LHCN-M2 (cell line): ENCODE data around the gene BABAM2. TPM values are rescaled to one million over a fixed set of nuclear protein-coding genes. Genes with fewer than 3 reads are reported as not detected.
A peak's percentile ranks its signal among the peaks of the same experiment; 100 is the strongest.

Source experiments
- DNase-seq: peaks from one replicate; pipeline ENCODE4 v3.0.0-alpha.2; 2012; ENCODE audit warnings: low read depth
- total RNA-seq: library from RNA; depleted of rRNA; stranded (reverse); fragments of >200 nt; gene quantifications from 2 replicates; pipeline ENCODE4 v1.2.3, GENCODE V29; 2014

BABAM2 gene
- total RNA-seq, 1 experiment from 2014 or later = 36.6 TPM

GRCh38 chr2:28356095-28356911, 465.8 kb downstream of the BABAM2 start:
- DNase-seq = peak; percentile 87

DNA sequence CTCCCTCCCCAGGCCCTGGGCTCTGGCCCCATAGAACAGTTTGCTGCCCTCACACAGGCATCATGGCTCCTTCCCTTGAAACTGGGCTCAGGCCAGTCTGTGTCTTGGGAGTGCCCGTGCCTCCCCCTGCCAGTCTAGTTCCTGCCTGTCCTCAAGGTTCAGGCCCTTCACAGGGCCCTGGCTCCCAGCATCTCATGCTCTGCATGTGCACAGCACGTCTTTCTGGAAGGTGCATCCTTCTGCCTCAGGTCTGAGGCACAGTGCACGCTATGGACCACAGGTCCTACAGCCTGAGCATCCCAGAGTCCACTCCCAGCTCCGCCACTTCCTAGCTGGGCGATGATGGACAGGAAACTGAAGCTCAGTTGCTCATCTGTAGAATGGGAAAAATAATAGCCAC, 466.5 kb downstream of the BABAM2 start:
- no peak for DNase-seq

DNA sequence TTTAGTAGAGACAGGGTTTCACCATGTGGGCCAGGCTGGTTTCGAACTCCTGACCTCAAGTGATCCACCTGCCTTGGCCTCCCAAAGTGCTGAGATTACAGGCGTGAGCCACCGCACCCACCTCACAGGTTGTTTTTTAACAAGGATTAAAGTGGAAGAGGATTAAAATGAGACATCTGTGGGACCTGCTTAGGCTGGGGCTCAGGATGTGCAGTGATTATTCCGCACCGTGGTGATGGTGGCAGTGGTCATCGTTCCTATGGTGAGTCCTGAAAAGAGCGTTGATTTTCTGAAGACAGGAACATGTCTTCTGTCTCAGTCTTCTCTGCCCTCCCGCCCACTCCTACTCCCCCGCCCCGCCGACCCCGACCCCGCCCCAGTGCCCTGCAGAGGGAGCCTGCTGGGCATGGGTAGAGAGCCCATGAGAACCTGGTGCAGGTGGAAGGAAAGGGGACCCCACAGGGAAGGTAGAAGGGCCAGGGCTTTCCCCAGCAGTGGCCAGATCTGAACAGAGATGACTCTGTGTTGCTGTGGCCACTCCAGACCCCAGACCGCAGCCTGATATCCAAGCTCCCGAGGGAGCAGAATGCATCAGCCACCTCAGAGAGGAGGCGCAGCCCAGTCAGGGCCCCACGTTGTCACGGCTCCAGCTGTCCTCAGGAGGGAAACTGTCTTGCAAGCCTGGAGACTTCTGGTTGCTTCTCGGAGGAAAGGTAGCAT, 467.6 kb downstream of the BABAM2 start:
- no peak for DNase-seq

- DNase-seq = no peak
Observed at GRCh38 chr2:28358668-28359201, 468.2 kb downstream of the BABAM2 start.

GRCh38 chr2:28359222-28360057, 468.9 kb downstream of the BABAM2 start:
- no peak for DNase-seq

- DNase-seq = no peak
Observed at GRCh38 chr2:28360058-28360717, 469.7 kb downstream of the BABAM2 start.

DNA sequence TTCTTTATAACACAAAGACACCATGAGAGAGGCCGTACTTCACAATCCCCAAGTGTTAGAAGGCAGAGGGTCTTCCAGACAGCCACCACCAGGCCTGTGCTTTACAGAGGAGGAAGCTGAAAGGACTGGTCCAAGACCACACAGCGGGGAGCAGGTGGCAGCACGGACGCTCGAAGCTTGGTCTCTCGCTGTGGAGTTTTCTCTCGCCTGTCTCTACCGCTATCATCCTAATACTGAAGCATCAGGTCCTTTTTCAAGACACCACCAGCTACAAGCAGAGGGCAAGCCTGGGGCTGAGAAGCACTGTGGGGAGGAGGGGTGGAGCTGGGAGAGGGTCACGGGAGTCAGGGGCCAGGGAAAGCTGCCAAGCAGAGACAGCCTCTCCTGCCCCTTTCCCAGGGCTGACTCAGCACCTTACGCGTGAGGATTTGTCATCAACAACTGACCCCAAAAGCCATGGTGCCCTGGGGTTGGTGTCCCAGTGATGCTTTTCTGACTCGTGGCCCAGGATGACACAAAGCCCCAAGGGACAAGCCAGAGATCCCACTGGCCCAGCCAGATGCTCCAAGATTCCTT, 470.3 kb downstream of the BABAM2 start:
- peak; percentile 93 for DNase-seq

DNA sequence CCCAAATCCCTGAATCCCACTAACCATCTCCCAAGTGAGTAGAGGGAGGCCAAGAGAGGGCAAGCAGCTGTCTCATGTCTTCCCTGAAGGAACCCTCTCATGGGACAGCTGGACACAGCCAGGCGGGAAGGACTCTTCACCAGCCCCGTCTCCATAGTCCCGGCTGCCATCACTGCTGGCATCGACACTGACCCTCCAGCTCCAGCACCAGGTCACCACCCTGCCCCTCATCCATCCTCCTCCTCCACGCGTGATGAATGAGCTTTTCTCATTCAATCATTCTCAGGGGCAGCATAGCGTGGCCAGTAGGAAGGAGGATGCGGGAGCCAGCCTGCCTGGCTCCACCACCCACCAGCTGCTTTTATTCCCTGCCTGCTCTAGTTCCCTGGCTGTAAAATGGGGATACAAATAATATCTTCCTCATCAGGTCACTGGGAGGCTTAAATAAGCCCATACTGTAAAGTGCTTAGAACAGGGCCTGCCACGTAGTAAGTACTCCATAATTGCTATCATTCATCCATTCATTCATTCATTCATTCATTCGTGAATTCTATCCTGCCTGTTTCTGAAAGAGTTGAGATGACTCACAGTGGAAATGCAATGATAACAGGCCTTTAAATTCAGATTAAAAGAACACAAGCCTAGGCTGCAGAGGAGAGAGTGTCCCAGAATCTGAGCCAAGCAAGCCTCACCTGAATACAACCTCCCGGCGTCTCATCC, 471.6 kb downstream of the BABAM2 start:
- no peak for DNase-seq

DNA sequence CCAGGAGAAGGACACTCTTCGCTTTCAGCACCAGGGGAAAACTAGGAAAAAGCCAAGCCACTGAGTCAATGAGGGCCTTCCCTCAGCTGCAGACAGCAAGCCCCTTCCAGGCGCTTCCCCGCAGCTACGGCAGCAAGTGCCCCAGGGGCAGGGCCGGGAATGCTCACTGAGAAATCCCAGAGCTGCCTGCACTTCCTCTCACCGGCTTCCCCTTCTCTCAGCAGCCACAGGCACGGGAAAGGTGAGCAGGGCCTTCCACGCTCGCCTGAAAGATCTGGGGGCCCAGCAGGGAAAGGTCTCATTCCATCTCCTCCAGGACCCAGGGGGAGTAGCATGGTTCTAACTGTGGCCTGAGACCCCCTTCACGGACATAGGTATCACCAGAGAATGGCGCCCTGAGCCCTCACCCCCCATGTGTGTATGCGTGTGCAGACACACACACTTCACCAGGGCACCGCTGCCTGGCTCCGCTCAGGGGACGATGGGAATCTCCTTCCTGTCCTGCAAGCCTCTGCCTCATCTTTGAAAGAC, 472.5 kb downstream of the BABAM2 start:
- no peak for DNase-seq

DNA sequence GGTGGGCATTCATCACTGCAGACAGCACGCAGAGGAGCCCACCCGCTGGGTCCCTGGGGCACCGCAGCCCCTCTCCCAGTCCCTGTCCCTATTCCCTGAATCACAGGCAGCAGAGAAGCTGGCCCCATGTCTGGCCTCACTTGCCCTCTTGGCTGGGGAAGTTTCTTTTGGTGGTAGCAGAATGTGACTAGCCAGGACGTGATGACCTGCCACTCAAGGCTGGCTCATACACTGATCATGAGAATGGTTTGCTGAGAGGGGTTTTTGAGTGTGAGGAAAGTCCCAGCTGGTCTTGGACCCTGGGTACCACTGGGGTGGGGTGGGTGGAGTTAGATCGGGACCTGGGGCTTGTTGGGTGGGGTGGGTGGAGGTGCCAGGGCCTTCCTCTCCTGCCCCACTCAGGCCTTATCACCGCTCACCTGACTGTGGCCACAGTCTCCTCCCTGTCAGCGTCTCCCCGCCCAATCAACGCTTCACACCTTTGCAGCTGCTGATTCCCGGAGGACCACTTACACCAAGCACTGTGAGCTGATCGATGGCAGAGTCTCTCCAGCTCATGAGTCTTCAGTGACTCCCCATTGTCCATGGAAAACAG, 473.3 kb downstream of the BABAM2 start:
- DNase-seq = no peak

- peak; percentile 81 for DNase-seq
Observed at GRCh38 chr2:28364610-28365009, 474.1 kb downstream of the BABAM2 start.

DNA sequence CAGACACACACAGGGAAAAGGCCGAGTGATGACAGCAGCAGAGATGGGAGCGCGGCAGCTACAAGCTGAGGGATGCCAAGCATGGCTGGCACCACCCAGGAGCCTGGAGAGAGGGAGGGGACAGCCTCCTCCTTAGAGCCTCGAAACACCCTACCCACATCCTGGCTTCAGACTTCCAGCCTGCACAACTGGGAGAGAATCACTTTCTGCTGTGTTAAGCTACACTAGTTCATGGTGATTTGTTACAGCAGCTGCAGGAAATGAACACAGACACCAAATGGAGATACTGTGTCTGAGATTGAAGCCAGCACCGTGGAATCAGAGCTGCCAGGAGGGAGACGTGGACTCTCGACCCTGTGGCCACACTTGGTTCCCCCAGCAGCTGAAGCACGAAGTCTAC, 474.6 kb downstream of the BABAM2 start:
- DNase-seq = peak; percentile 86

DNA sequence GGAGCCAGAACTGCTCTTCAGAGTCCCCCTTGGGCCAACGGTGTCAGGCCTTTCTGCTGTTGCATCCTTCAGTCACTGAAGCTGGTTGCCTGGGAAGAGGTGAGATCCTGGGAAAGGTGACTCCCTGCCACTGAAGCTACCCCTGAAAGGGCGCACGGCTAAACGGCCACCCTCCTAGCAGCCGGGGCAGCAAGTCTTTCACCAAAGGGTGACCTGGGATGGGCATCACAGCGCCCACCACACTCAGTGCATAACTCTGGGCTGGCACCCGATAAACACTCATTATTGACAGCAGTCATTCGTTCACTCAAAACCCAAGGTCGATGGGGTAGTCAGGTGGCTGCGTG, 475.6 kb downstream of the BABAM2 start:
- no peak for DNase-seq

DNA sequence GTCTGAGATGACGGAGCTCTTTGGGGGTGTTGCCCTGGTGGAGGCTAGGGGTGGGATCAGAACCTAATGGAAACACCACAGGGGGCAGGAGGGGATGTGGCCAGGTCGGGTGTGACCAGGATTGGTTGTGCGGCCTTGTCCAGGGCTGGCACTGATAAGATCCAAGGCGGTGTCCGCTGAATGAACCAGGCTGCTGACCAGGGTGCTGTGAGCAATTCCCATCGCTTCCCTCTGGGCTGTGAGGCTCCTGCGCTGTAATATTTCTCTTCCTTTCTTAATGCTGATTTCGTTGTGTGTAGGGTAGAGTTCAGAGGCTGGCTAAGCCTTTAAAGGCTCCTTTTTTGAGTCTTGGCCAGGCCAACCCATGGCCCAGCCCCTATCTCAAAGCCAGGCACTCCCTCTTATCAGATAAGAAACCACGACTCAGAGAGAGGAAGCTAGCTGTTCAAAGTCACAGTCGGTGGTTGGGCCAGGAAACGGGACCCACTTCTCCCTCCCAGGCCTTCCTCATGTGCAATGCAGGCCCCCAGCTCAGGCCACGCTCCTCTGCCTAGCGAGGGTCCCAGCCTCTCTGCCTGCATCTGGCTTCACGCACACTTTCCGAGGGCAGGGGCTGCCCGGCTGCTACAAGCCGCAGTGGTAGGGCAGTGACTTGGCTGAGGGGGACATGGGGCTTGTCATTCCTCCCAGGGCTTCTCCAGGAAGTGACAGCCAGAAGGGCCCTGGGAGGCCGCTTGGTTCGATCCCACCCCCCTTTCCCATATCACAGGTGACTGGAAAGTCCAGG, 476.2 kb downstream of the BABAM2 start:
- no peak for DNase-seq

DNA sequence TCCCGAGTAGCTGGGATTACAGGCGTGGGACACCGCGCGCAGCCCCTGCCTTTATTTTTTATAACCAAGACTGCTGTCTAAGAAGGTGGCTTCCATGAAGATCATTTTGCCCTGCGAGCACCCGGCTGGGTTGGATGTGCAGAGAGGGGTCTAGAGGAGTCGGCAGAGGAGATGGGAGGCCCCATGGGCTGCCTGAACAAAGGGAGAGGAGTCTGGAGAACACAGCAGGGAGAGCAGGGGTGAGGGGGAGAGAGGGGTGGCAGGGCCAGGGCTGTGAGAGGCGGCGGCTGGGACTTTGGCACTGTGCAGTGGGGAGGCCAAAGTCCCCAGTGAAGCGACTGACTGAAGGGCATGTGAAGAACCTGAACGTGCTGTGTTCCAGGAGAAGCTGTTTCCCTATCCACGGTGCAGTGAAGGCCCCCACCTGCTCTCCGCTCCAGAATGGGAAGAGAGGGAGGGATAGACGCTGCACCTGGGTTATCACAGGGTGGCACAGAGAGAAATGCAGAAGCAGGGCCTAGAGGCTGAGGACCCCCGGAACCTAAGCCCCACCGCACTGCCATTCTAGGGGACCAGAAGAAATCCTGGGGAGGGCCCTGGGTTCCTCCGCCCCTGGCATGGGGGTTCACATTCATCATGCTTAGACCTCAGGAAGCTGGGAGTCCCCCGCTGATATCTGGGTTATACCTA, 477.3 kb downstream of the BABAM2 start:
- DNase-seq = no peak

DNA sequence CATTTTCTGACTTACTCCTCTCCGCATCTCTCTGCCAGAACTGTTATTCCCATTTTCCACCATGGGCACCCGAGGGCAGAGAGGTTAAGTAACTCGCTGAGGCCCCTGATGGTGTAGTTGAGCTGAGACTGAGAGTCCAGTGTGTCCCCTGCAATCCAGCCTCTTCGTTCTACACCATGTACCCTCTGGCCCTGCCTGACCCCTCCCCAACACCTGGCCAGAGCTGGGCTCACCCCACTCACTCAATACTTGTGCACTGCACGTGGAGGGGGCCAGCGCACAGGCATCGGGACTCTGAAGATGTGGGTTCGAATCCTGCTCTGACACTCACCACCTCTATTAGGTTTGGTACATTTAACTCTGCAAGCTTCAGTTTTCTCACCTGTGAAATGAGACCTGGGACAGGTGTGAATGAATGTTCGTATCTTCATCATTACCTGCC, 477.8 kb downstream of the BABAM2 start:
- DNase-seq = no peak

DNA sequence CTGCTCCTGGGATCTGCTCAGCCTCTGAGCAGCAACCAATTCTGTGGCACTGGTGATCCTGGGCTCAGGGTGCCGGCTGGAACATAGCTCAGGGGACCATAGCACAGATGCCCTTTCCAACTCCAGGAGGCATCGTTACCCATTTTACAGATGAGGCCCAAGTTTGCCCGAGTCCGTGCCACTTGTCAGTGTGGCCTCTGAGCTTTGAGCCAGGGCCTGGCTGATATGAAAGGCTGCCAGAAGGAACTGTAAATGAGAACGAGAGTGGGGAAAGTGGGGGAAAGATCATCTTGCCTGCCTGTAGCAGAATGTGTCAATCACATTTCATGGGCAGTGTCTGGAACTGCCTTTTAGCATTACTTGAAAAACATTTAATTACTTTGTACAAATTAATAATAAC, 478.8 kb downstream of the BABAM2 start:
- no peak for DNase-seq

- no peak for DNase-seq
Observed at GRCh38 chr2:28370354-28370753, 479.8 kb downstream of the BABAM2 start.
